Measurements from ENCODE around the gene JAM3. TPM values are rescaled to one million over a fixed set of nuclear protein-coding genes. Genes with fewer than 3 reads are reported as not detected.
"Not testable (repeated sequence)": the region's sequence is repeated elsewhere in the genome, so short reads cannot be mapped to it uniquely, and the experiment has no call there.

Gene JAM3
- total RNA-seq, 1 donor from 2014 or later: 68.1 TPM

- Mint-ChIP-seq H3K27ac (no peak overlapping the region), H3K4me3 (no peak overlapping the region), H3K4me1 (no peaks in the 10 kb centered on the region), H3K9me3 (no peaks in the 10 kb centered on the region), H3K36me3 (peaks cover 48% of the 10 kb centered on the region), H3K27me3 (ENCODE audit: insufficient read depth, low read depth) (no peaks in the 10 kb centered on the region)
- Histone ChIP-seq H3K27ac (no peak overlapping the region), H3K9me3 (ENCODE audit: low read depth) (no peaks in the 10 kb centered on the region), H3K36me3 (peaks cover 14% of the 10 kb centered on the region), H3K4me1 (no peaks in the 10 kb centered on the region), H3K9ac (no peak overlapping the region), H3K4me3 (no peak overlapping the region), H3K79me2 (ENCODE audit: low read depth) (no peaks in the 10 kb centered on the region), H3K27me3 (no peaks in the 10 kb centered on the region), H3F3A (ENCODE audit: low read depth) (no peaks in the 10 kb centered on the region), H2AFZ (replicated peaks) (no peak overlapping the region), H3K4me2 (no peak overlapping the region), H4K20me1 (ENCODE audit: low read depth) (no peaks in the 10 kb centered on the region)
- TF ChIP-seq EZH2 (IDR thresholded peaks at IDR 0.05): no peak
- TF ChIP-seq EZH2phosphoT487 (IDR thresholded peaks at IDR 0.05): no peak
- no peak for TF ChIP-seq CTCF (IDR thresholded peaks at IDR 0.05)
- no peak for DNase-seq (ENCODE audit: low spot score)
These were observed 109.3 kb downstream of the JAM3 start for GRCh38 chr11:134178032-134178674.

GRCh38 chr11:134181707-134182106, 112.8 kb downstream of the JAM3 start:
- Histone ChIP-seq H3K4me3 (no peak overlapping the region), H3K27ac (no peak overlapping the region), H3K9me3 (ENCODE audit: low read depth) (no peaks in the 10 kb centered on the region), H4K20me1 (ENCODE audit: low read depth) (no peaks in the 10 kb centered on the region), H3K9ac (no peak overlapping the region), H3K79me2 (ENCODE audit: low read depth) (no peaks in the 10 kb centered on the region), H3K4me2 (no peak overlapping the region), H3F3A (ENCODE audit: low read depth) (no peaks in the 10 kb centered on the region), H2AFZ (replicated peaks) (no peak overlapping the region), H3K36me3 (peaks cover 14% of the 10 kb centered on the region), H3K4me1 (no peaks in the 10 kb centered on the region), H3K27me3 (no peaks in the 10 kb centered on the region)
- H3K4me3 Mint-ChIP-seq: no peak overlapping the region
- H3K4me1 Mint-ChIP-seq: no peaks in the 10 kb centered on the region
- H3K27ac Mint-ChIP-seq: no peak overlapping the region
- no peaks in the 10 kb centered on the region for H3K9me3 Mint-ChIP-seq
- H3K36me3 Mint-ChIP-seq: peaks cover 33% of the 10 kb centered on the region
- TF ChIP-seq EZH2 (IDR thresholded peaks at IDR 0.05) (no peak), CTCF (IDR thresholded peaks at IDR 0.05) (no peak), EZH2phosphoT487 (IDR thresholded peaks at IDR 0.05) (no peak)
- no peak for DNase-seq (ENCODE audit: low spot score)
- no peaks in the 10 kb centered on the region for H3K27me3 Mint-ChIP-seq (ENCODE audit: insufficient read depth, low read depth)

GRCh38 chr11:134188092-134188491, 119.2 kb downstream of the JAM3 start:
- H3F3A ChIP-seq (ENCODE audit: low read depth): not testable (repeated sequence)
- H3K36me3 Mint-ChIP-seq: peaks cover 61% of the 10 kb centered on the region

GRCh38 chr11:134196756-134197155, 127.9 kb downstream of the JAM3 start:
- Histone ChIP-seq H3K36me3 (peaks cover 26% of the 10 kb centered on the region), H3K4me1 (no peaks in the 10 kb centered on the region), H3K4me2 (no peak overlapping the region), H3F3A (ENCODE audit: low read depth) (no peaks in the 10 kb centered on the region), H3K9ac (no peak overlapping the region), H3K4me3 (no peak overlapping the region), H3K79me2 (ENCODE audit: low read depth) (no peaks in the 10 kb centered on the region), H3K27me3 (no peaks in the 10 kb centered on the region), H2AFZ (replicated peaks) (no peak overlapping the region), H3K9me3 (ENCODE audit: low read depth) (no peaks in the 10 kb centered on the region), H4K20me1 (ENCODE audit: low read depth) (no peaks in the 10 kb centered on the region), H3K27ac (no peak overlapping the region)
- H3K27ac Mint-ChIP-seq: no peak overlapping the region
- TF ChIP-seq CTCF (IDR thresholded peaks at IDR 0.05) (no peak), EZH2 (IDR thresholded peaks at IDR 0.05) (no peak), EZH2phosphoT487 (IDR thresholded peaks at IDR 0.05) (no peak)
- peaks cover 43% of the 10 kb centered on the region for H3K36me3 Mint-ChIP-seq
- no peaks in the 10 kb centered on the region for H3K27me3 Mint-ChIP-seq (ENCODE audit: insufficient read depth, low read depth)
- H3K4me1 Mint-ChIP-seq: peaks cover 4% of the 10 kb centered on the region
- H3K4me3 Mint-ChIP-seq: no peak overlapping the region
- no peak for DNase-seq (ENCODE audit: low spot score)
- H3K9me3 Mint-ChIP-seq: no peaks in the 10 kb centered on the region

More at GRCh38 chr11:134188092-134188491, 119.2 kb downstream of the JAM3 start:
- H3K27ac ChIP-seq; H3K4me3 ChIP-seq; H3K27ac Mint-ChIP-seq; H3K4me3 Mint-ChIP-seq; H2AFZ ChIP-seq (replicated peaks); DNase-seq (ENCODE audit: low spot score); H3K27me3 ChIP-seq; H3K4me1 ChIP-seq; H4K20me1 ChIP-seq (ENCODE audit: low read depth); H3K4me1 Mint-ChIP-seq; H3K9me3 ChIP-seq (ENCODE audit: low read depth); H3K79me2 ChIP-seq (ENCODE audit: low read depth); H3K9ac ChIP-seq; H3K27me3 Mint-ChIP-seq (ENCODE audit: insufficient read depth, low read depth); H3K9me3 Mint-ChIP-seq; H3K4me2 ChIP-seq: not testable (repeated sequence)
- peaks cover 43% of the 10 kb centered on the region for H3K36me3 ChIP-seq
